Keratinocyte (primary cell): ENCODE data around the gene USP28. TPM values are rescaled to one million over a fixed set of nuclear protein-coding genes. Genes with fewer than 3 reads are reported as not detected.

Experiments
- DNase-seq: peaks from one replicate; pipeline ENCODE4 v3.0.0-alpha.2; 2011; ENCODE audit warnings: low read depth, missing footprints, low spot score
- FAIRE-seq: peaks from 2 replicates; lab custom pipeline; 2011; peaks lifted over from hg19 to GRCh38; lab: Jason Lieb, UNC
- H2AFZ ChIP-seq: 2 replicates; pipeline ENCODE4 v1.6.0; 2012; ENCODE audit warnings: low read length, control low read depth, inconsistent platforms; ENCODE audit not compliant: control insufficient read depth
- H3K27ac ChIP-seq: 2 replicates; pipeline ENCODE4 v1.5.1; 2011; ENCODE audit warnings: low read length; ENCODE audit not compliant: control insufficient read depth, insufficient read depth
- H3K27me3 ChIP-seq: 3 replicates; pipeline ENCODE4 v1.6.0; 2011; ENCODE audit warnings: low read length; ENCODE audit not compliant: control insufficient read depth, insufficient read depth; ENCODE audit errors: extremely low read depth
- H3K36me3 ChIP-seq, 2 experiments: 2 replicates in 1 of 2; 3 replicates in 1 of 2; pipeline ENCODE4 v1.5.1; 2011; ENCODE audit warnings: low read length in 2 of 2, mild to moderate bottlenecking in 1 of 2; ENCODE audit not compliant: control insufficient read depth in 2 of 2, insufficient read depth in 2 of 2; ENCODE audit errors: extremely low read depth in 1 of 2
- H3K4me1 ChIP-seq: 3 replicates; pipeline ENCODE4 v1.5.1; 2011; ENCODE audit warnings: low read length; ENCODE audit not compliant: control insufficient read depth, insufficient read depth; ENCODE audit errors: extremely low read depth
- H3K4me2 ChIP-seq: 3 replicates; pipeline ENCODE4 v1.6.0; 2011; ENCODE audit warnings: low read depth, low read length; ENCODE audit not compliant: control insufficient read depth, insufficient read depth; ENCODE audit errors: extremely low read depth
- H3K4me3 ChIP-seq, 3 experiments: fragments of 200-600 bp in 1 of 3; sonication (generic) in 1 of 3; 2 replicates in 2 of 3; 3 replicates in 1 of 3; pipeline ENCODE4 v1.5.1; 2011 to 2016; ENCODE audit warnings: low read length in 3 of 3, mild to moderate bottlenecking in 3 of 3, control low read depth in 2 of 3, inconsistent platforms in 1 of 3, low read depth in 1 of 3, mixed read lengths in 1 of 3, mixed run types in 1 of 3, moderate library complexity in 1 of 3; ENCODE audit not compliant: control insufficient read depth in 2 of 3, insufficient read depth in 2 of 3; ENCODE audit errors: extremely low read depth in 1 of 3
- H3K79me2 ChIP-seq: 2 replicates; pipeline ENCODE4 v1.6.0; 2012; ENCODE audit warnings: low read length; ENCODE audit not compliant: control insufficient read depth, insufficient read depth
- H3K9ac ChIP-seq: 3 replicates; pipeline ENCODE4 v1.6.0; 2011; ENCODE audit warnings: low read length; ENCODE audit not compliant: control insufficient read depth, insufficient read depth; ENCODE audit errors: extremely low read depth
- H3K9me1 ChIP-seq: 3 replicates; pipeline ENCODE4 v1.6.0; 2011; ENCODE audit warnings: low read length; ENCODE audit not compliant: control insufficient read depth, insufficient read depth; ENCODE audit errors: extremely low read depth
- H3K9me3 ChIP-seq: 2 replicates; pipeline ENCODE4 v1.5.1; 2012; ENCODE audit warnings: low read depth, low read length; ENCODE audit not compliant: control insufficient read depth
- H4K20me1 ChIP-seq: 3 replicates; pipeline ENCODE4 v1.6.0; 2011; ENCODE audit warnings: low read length; ENCODE audit not compliant: control insufficient read depth, insufficient read depth; ENCODE audit errors: extremely low read depth
- CTCF ChIP-seq, 3 experiments: IDR thresholded peaks in 1 of 3; conservative IDR thresholded peaks in 1 of 3; optimal IDR thresholded peaks in 1 of 3; 2 replicates in 2 of 3; 3 replicates in 1 of 3; pipeline versions ENCODE3 to v1.5.1; 2011; ENCODE audit warnings: low read length in 3 of 3, mild to moderate bottlenecking in 3 of 3, moderate library complexity in 2 of 3, control low read depth in 1 of 3, inconsistent platforms in 1 of 3; ENCODE audit not compliant: insufficient read depth in 2 of 3; ENCODE audit errors: extremely low read depth in 1 of 3
- EZH2 ChIP-seq: IDR thresholded peaks from one replicate; pipeline ENCODE4 v1.6.1; 2012; ENCODE audit warnings: inconsistent platforms, mild to moderate bottlenecking, low read length, moderate library complexity
- dilution Hi-C: fragments of 300-500 bp; cut with MboI; formaldehyde crosslinking; loops from one replicate; pipeline ENCODE4 v1.7.0; 2020; ENCODE audit warnings: low sequenced_read_pairs; ENCODE audit not compliant: extremely low pct_ligation_motif_present
- polyA plus RNA-seq, 5 experiments: library from polyadenylated mRNA; depleted of rRNA in 3 of 5; stranded (reverse) in 3 of 5; stranded (forward) in 1 of 5; unstranded in 1 of 5; fragments of >200 nt; gene quantifications; 1 replicate in 1 of 5; 2 replicates in 3 of 5; 3 replicates in 1 of 5; pipeline versions ENCODE4 v1.2.1 to v1.2.3, GENCODE V29; 2011 to 2012; ENCODE audit warnings: missing spikeins in 2 of 5, low read depth in 1 of 5, low replicate concordance in 1 of 5

The USP28 gene
- polyA plus RNA-seq, 1 donor (not counting 4 experiments of a cell fraction or from before 2014, with no cell fraction given): 37.4 TPM

DNA sequence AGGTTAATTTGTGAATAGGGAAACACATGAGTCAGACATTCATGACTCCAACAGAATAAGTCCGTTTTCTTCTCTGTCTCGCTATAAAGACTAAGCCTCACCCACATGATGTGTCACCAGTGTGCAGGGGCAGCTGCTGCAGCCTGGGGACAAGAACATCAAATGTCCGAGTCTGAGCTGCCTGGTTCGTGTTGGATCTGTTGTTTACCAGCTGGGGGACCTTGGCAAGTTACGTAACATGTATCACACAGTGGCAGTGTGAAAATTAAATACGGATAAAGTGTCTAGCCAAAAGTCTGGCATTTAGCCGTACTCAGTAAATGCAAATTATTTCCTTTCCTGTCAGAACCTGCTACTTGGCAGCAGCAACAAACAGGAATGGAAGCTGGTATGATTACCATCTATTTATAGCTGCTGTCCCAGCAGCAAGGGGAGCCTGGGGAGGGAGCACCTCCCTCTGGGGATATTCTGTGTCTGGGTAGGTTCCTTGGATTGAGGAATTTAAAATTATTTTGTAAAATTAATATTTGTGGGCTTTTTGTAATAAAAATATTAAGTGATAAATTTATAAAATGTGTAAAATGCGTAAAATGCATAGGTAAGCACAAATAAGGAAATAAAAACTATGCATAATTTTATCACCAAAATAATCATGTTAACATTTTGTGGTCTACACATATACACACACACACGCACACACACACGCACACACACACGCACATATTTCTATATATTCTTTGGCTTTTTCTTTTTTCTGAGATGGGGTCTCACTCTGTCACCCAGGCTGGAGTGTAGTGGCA lies 97.1 kb downstream of the USP28 start:
- Histone ChIP-seq H3K79me2 (peaks cover 2% of the 10 kb centered on the region), H3K27me3 (no peaks in the 10 kb centered on the region), H3K36me3 (no peaks in the 10 kb centered on the region), H3K9me1 (no peaks in the 10 kb centered on the region), H3K4me2 (peak overlapping the region; percentile 96), H3K4me1 (peaks cover 8% of the 10 kb centered on the region), H3K4me3 (peak overlapping the region; percentile 11 to 63 (median 62)), H2AFZ (peak overlapping the region; percentile 84), H3K27ac (peak overlapping the region; percentile 82), H3K9ac (peak overlapping the region; percentile 60), H3K9me3 (no peaks in the 10 kb centered on the region), H4K20me1 (no peaks in the 10 kb centered on the region)
- FAIRE-seq: peak; percentile 91
- peak; percentile 63 for DNase-seq
- dilution Hi-C loops: no loop called here
- TF ChIP-seq EZH2 (no peak), CTCF (optimal IDR thresholded peaks at IDR 0.05 in 1 of 3, IDR thresholded peaks at IDR 0.05 in 1 of 3, conservative IDR thresholded peaks at IDR 0.05 in 1 of 3; ENCODE audit: extremely low read depth in 1 of 3, insufficient read depth in 2 of 3, low read length in 3 of 3) (no peak)

- Histone ChIP-seq H3K4me2 (peak overlapping the region; percentile 24), H3K27ac (peak overlapping the region; percentile 88), H3K79me2 (peaks cover 35% of the 10 kb centered on the region), H3K36me3 (peaks cover 0 to 5% of the 10 kb centered on the region in 2 experiments), H3K4me1 (peaks cover 14% of the 10 kb centered on the region), H3K4me3 (peak overlapping the region; percentile 63 to 97 (median 95)), H3K9me1 (no peaks in the 10 kb centered on the region), H3K9ac (peak overlapping the region; percentile 94), H4K20me1 (no peaks in the 10 kb centered on the region), H3K9me3 (no peaks in the 10 kb centered on the region), H3K27me3 (no peaks in the 10 kb centered on the region), H2AFZ (no peak overlapping the region)
- dilution Hi-C loops: no loop called here
- no peak for DNase-seq
- no peak for FAIRE-seq
- TF ChIP-seq CTCF (optimal IDR thresholded peaks at IDR 0.05 in 1 of 3, IDR thresholded peaks at IDR 0.05 in 1 of 3, conservative IDR thresholded peaks at IDR 0.05 in 1 of 3; ENCODE audit: extremely low read depth in 1 of 3, insufficient read depth in 2 of 3, low read length in 3 of 3) (no peak), EZH2 (no peak)
These were observed 101.2 kb downstream of the USP28 start for GRCh38 chr11:113774174-113774503.
